HS-5 (cell line): ENCODE results near the gene GZMA.

Experiments used
- DNase-seq: peaks from one replicate; pipeline ENCODE4 v3.0.0-alpha.2; 2012; ENCODE audit warnings: low read depth

The GZMA gene

DNA sequence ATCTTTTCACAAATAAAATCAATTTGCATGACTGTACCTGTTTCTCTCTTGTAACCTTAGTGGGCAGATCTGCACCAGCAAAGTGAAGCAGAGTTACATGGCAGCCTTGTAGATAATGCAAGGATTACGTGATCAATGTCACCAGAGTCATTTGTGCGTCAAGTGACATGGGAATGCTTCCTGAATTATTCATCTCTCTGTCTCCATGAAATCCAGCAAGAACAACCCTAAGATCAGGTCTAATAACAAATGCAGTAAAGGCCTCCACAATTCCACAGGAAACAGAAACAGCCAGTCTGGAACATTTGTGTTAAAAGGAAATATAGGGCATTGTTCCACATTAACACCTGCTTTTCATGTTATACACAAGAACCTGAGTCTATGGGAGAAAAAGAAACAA is 7.8 kb downstream of the GZMA start:
- no peak for DNase-seq

DNA sequence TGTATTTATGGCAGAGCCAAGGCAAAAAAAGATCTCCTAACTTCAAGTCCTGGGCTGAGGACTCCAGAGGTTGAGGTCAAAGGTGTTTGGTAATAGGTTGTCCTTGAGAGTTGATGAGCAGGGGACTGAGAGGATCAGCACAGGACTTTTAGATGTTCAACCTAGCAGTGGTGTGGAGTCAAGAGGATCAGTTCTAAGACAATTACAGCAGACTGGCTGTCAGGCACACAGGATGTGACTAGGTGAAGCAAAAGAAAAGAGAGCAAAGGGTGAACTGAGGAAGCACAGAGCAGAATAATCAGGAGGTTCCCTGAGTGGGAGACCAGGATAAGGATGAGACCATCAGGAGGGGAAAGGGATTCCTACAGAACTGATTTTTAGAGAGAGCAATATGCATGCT is 10.9 kb downstream of the GZMA start:
- DNase-seq: no peak

DNA sequence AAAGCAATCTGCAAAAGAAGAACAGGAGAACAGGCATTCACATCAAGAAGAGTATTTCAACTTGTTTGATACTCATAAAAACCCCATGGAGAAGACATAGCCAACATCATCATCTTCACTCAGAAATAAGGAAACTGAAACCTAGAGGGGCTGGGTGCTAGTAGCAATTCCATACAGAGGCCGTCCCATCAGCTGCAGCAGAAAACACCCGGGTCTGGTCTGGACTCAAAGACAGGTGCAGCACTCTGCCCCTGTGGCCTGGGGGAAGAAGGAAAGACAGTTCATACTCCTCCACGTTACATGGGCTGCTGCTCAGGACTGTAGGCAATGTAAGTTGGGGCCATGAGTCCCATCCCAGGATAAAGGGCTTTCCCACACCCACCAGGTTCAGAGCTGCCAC is 11.6 kb downstream of the GZMA start:
- no peak for DNase-seq

DNA sequence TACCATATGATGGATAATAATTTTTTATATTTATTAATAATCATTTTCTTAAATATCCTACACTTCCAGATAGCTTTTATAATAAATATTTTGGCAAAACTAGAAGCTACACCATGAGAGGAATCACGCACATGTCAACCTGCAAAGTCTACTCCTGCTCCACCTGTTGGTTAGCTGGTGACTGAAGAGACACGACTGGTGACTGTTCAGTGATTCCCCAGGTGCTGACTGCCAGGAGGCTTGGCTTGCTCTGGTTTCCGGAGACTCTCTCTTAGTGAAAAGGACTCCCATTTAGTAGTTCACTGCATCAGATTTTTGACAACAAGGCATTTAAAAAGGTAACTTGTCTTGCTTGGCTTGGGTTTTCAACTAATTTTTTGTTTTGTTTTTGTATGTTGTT is 20.9 kb downstream of the GZMA start:
- DNase-seq: no peak

DNA sequence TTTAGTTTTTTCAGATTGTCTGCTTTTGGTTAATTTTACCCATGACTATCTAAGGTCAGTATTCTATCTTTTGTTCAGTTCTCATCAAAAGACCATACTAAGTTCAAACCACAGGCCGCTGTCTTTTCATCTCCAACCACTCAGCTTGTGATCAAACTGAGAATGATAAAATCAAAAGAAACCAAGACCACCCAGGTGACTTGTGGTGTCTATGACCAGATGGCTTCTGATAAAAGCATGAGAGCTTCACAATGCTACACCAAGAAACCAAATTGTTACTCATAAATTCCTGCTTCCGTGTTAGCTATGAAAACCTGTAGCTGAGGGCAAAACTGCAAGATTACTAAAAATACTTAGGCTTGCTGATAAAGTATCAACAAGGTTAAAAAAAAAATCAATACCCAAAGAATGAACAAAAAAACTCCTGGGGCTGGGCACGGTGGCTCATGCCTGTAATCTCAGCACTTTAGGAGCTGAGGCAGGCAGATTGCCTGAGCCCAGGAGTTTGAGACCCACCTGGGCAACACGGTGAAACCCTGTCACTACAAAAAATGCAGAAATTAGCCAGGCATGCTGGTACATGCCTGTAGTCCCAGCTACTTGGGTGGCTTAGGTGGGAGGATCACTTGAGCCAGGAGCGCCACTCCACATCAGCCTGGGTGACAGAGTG is 31.7 kb downstream of the GZMA start:
- no peak for DNase-seq

DNA sequence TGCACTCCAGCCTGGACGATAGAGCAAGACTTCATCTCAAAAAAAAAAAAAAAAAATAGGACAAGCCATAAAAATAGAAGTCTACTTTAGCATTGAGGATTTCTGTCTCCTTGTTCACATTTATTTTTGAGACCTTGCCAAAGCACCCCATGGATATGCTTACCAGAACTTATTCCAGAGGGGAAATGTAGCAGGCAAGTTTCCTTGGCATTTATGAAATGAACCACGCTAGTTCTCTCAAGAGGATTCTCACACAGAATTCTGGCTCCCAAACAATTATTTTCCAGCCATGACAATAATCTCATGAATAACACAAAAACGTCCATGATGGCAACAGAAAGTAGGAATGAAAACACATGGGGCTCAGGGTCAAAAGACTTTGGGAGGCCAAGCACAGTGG is 34.1 kb downstream of the GZMA start:
- no peak for DNase-seq

DNA sequence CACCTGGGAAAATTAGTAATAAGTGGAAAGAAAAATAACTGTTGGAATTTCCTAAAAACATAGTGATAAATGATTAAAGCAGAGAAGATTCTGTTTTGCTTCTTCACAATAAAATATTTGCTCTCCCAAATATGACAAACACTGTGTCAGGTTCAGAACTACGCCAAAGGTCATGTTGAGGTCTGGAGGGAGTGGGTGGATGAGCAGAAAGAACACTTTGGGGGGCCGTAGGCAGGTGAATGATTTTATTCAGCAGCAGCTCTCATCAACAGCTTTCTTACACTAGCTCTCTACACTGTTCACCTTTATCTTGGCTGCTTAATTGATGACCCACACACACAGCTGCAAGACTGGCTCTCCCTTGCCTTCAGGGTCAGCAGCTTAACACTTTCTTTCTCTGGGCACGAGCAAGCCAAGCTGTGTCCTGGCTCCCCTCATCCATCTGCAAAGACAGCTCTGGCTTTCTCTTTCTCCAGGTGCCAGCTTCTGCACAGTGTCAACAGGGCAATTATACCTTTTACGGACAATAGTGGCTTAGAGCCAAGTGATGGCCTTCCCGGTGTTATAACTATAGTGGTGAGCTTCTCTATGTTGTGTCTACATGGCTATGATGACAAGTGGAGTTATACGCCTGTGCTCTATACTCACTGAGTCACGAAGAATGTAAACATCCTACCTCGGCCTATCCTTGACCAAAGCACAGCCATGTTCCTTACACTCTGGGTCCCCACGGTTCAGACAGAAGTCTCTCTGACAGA is 38.6 kb downstream of the GZMA start:
- DNase-seq: no peak

DNA sequence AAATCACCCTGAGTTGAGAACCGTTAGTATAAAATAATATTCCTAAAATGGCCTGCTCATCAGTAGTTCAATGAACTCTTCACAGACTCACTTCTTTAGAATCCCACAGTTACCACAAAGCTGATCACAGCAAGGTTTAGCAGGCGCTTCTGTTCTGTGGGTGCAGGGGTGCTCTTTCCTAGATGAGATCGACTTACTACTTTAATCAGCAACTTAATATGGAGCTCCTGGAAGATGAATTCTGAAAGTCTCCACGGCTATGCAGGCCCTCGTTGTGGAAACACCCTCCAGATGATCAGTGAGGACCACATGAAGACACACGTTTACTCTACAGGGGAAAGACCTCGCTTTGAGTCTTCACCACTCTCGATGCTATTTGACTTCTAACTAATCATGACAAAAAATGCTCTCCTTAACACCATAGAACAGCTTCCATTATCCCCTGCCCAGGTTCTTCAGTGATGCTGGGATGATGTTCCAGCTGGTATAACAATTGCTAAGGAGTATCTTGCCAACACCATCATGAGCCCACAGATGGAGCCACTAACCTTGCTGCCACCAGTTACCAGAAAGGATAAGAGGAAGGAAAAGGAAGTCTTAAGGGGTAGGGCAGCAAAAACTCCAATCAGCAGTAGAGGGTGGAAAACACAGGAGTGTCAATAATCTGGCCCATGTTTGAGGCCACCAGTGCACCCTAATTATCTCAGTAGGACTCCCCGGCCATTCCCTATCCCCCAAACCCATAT is 39.7 kb downstream of the GZMA start:
- no peak for DNase-seq

DNA sequence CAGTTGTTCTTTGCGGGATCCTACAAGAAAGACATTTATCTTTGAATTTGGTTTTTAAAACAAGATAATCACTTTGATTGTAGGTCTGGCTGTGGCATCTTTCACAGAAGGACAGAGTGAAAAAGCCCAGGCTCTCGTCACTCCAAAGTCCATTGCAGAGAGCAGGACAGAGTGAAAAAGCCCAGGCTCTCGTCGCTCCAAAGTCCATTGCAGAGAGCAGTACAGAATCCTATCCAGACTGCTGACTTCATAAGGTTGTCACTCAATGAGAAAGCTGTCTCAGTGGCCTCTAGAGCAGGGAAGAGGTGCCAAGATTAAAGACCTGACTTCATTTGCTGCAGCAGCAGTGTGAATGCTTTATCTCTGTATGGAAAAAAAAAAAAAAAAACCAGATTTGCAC is 41.2 kb downstream of the GZMA start:
- DNase-seq: no peak

DNA sequence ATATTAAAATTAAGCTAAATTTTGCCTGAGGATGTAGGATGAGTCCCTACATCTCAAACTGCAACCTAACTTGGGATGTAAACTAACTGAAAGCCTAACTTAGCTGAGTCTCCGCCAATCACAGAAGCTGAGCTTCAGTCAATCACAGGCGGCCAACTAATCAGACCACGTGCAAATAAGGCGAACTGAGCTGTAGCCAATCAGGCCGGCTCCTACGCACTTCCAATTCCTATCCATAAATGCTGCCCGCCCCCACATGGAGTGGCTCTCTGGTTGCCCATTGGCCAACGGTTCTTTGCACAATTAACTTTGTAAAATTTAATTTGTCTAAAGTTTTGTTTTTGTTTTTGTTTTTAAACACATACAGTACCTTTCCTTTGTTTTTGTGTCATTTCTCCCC is 43.6 kb downstream of the GZMA start:
- DNase-seq: no peak

DNA sequence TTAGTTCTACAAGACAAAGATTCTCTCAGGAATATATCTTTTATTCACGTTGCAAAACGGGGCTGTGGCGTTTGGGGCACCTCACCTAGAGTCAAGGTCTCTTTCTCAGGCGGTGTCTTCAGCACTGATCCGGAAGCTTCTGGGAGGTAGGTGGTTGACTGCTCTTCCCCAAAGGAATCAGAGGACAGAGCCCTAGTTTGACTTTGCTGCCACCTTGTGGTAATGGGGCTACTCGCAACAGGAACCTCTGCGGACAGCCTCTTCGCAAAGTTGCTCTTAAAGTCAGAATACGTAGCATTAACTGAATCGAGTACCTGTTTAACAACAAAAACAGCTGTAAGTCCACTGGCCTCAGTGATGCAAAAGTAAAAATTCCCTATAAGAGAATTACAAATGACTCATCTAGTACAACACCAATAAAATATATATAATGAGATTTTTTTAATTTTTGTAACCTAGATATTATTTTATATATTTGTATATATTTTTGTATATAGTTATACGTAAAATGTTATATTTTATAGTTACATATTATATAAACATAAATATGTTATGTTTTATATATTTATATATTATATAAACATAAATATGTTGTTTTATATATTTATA is 44.2 kb downstream of the GZMA start:
- peak; percentile 56 for DNase-seq

DNA sequence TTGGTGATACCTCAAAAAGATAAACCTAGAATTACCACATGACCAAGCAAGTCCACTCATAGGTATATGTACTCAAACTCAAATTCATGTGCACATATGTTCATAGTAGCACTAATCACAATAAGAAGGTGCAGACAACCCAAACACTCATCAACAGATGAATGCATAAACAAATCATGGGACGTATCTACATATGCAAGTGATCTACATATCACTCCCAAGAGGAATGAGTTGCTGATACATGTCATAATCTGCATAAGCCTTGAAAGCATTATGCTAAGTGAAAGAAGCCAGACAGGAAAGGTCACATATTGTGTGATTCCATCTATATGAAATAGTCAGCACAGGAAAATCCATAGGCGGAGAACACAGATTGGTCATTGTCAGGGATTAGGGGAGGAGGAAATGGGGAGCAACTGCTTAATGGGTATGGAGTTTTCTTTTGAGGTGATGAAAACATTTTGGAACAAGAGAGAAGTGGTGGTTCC is 46.9 kb downstream of the GZMA start:
- DNase-seq: no peak

DNA sequence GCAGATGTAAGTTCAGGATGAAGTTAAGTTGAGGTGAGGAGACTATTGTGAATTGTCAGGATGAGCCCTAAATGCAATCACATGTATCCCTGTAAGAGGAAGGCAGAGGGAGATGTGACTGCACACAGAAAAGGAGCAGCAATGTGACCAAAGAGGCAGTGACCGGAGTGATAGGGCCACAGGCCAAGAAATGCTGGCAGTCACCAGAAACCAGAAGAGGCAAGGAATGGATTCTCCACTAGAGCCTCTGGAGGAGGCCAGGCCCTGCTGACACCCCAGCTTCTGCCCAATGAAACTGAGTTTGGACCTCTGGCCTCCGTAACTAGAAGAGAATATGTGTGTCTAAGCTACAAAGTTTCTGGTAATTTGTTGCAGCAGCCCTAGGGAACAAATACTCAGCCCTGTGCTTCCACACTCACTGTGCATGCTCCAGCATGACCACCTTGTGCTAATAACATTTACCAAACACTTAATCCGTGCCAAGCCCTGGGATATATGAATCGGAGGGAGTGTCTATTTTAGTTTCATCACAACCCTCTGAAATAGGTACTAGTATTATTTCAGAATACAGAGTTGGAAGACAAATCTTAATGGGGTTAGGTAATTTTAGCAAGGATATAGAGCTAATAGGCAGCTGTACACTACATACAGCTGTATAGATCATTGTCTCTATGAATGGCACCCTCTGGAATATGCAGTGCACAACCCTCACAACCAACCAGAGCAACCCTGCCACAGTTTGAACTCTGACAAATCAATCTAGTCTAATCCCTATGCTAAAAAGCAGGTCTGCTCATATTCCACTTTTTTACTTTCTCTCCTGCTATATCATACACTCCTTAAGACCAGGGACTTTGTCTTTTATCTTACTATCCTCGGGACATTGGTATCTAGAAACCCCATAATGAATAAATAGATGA is 49.7 kb downstream of the GZMA start:
- no peak for DNase-seq

DNA sequence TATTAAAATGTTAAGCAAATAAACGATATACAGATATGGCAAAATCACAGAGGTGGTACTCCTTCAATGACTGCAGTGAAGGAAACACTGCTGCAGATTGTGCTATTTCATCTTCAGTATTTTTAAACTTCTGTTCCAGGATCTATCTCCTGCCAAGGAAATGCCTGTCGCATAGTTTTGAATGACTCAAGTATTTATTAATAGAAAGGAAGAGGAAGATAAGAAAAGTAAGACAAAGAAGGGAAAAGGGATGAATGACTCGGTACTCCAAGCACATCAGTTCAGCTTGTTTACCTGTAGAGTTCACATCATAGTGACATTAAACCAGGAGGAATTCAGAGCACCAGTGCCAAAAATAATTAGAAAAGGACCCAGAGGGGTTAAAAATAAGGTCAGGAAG is 52.4 kb downstream of the GZMA start:
- DNase-seq: no peak
